Measurements from ENCODE around the gene TNFRSF8.

The TNFRSF8 gene

GRCh38 chr1:12060500-12060899 is 2.6 kb upstream of the TNFRSF8 start:
- no peak for DNase-seq (ENCODE audit: low read depth in 2 of 2)

- DNase-seq (ENCODE audit: low read depth in 2 of 2) = no peak
Measured at GRCh38 chr1:12064073-12064969, 1.2 kb downstream of the TNFRSF8 start.

- DNase-seq (ENCODE audit: low read depth in 2 of 2) = no peak
Measured at GRCh38 chr1:12065872-12066271, 2.8 kb downstream of the TNFRSF8 start.

GRCh38 chr1:12067900-12068821 is 5.1 kb downstream of the TNFRSF8 start:
- DNase-seq (ENCODE audit: low read depth in 2 of 2) = peak; percentile 64 to 71

- DNase-seq (ENCODE audit: low read depth in 2 of 2) = no peak
Measured at GRCh38 chr1:12069623-12070244, 6.6 kb downstream of the TNFRSF8 start.

- no peak for DNase-seq (ENCODE audit: low read depth in 2 of 2)
Measured at GRCh38 chr1:12071892-12072291, 8.8 kb downstream of the TNFRSF8 start.

GRCh38 chr1:12072741-12073140 is 9.6 kb downstream of the TNFRSF8 start:
- DNase-seq (ENCODE audit: low read depth in 2 of 2) = no peak

- no peak for DNase-seq (ENCODE audit: low read depth in 2 of 2)
Measured at GRCh38 chr1:12073796-12074195, 10.7 kb downstream of the TNFRSF8 start.

- no peak for DNase-seq (ENCODE audit: low read depth in 2 of 2)
Measured at GRCh38 chr1:12075195-12076114, 12.4 kb downstream of the TNFRSF8 start.

- no peak for DNase-seq (ENCODE audit: low read depth in 2 of 2)
Measured at GRCh38 chr1:12076425-12077005, 13.4 kb downstream of the TNFRSF8 start.

- no peak for DNase-seq (ENCODE audit: low read depth in 2 of 2)
Measured at GRCh38 chr1:12078575-12078937, 15.5 kb downstream of the TNFRSF8 start.

GRCh38 chr1:12078938-12079861 is 16.1 kb downstream of the TNFRSF8 start:
- no peak for DNase-seq (ENCODE audit: low read depth in 2 of 2)

- no peak for DNase-seq (ENCODE audit: low read depth in 2 of 2)
Measured at GRCh38 chr1:12080156-12080555, 17.1 kb downstream of the TNFRSF8 start.

GRCh38 chr1:12080773-12081556 is 17.9 kb downstream of the TNFRSF8 start:
- DNase-seq (ENCODE audit: low read depth in 2 of 2) = no peak

- DNase-seq (ENCODE audit: low read depth in 2 of 2) = no peak
Measured at GRCh38 chr1:12081648-12082396, 18.7 kb downstream of the TNFRSF8 start.

- DNase-seq (ENCODE audit: low read depth in 2 of 2) = no peak
Measured at GRCh38 chr1:12082988-12083387, 19.9 kb downstream of the TNFRSF8 start.

GRCh38 chr1:12083766-12084165 is 20.7 kb downstream of the TNFRSF8 start:
- no peak for DNase-seq (ENCODE audit: low read depth in 2 of 2)

GRCh38 chr1:12085643-12086260 is 22.6 kb downstream of the TNFRSF8 start:
- no peak for DNase-seq (ENCODE audit: low read depth in 2 of 2)

Measured in stimulated activated CD4-positive, alpha-beta T cell treated with anti-CD3 and anti-CD28 coated beads, Interleukin-15, amount 100 ng/mL, for 48 hours (primary cell).